GM12878 (cell line): Measurements from ENCODE around the gene CCNJ. TPM values are rescaled to one million over a fixed set of nuclear protein-coding genes. Genes with fewer than 3 reads are reported as not detected.

Experiments used
- EED ChIP-seq: sonication (generic); IDR thresholded peaks from 2 replicates; pipeline ENCODE4 v1.6.1; 2016; ENCODE audit warnings: antibody characterized with exemption, low read depth
- ESRRA ChIP-seq: IDR thresholded peaks from 2 replicates; pipeline ENCODE4 v1.6.1; 2012; ENCODE audit warnings: mild to moderate bottlenecking, low read length, improper control_type of control experiment
- ETV6 ChIP-seq, 2 experiments: fragments of 450-650 bp in 1 of 2; IDR thresholded peaks in 1 of 2; conservative IDR thresholded peaks in 1 of 2; 2 replicates each; pipeline ENCODE4 v1.6.1; 2014; ENCODE audit warnings: antibody characterized with exemption in 1 of 2, borderline replicate concordance in 1 of 2, low read depth in 1 of 2, mild to moderate bottlenecking in 1 of 2, moderate library complexity in 1 of 2
- HDAC6 ChIP-seq: fragments of 200-600 bp; sonication (generic); IDR thresholded peaks from one replicate; pipeline ENCODE4 v1.8.0; 2017; ENCODE audit warnings: antibody characterized with exemption; ENCODE audit not compliant: unreplicated experiment
- IKZF1 ChIP-seq: fragments of 450-650 bp; conservative IDR thresholded peaks from 2 replicates; pipeline ENCODE4 v1.6.1; 2017; ENCODE audit warnings: antibody characterized with exemption, mild to moderate bottlenecking
- KLF5 ChIP-seq: fragments of 450-650 bp; IDR thresholded peaks from 2 replicates; pipeline ENCODE4 v1.6.1; 2014; ENCODE audit warnings: mild to moderate bottlenecking; ENCODE audit not compliant: partially characterized antibody
- MLLT1 ChIP-seq: fragments of 450-650 bp; IDR thresholded peaks from 2 replicates; pipeline ENCODE4 v1.6.1; 2016; ENCODE audit warnings: mild to moderate bottlenecking
- MTA3 ChIP-seq: IDR thresholded peaks from 2 replicates; pipeline ENCODE4 v1.6.1; 2012; ENCODE audit warnings: low read length, inconsistent platforms, borderline replicate concordance
- NR2C1 ChIP-seq: fragments of 450-650 bp; IDR thresholded peaks from 2 replicates; pipeline ENCODE4 v1.6.1; 2017; ENCODE audit warnings: antibody characterized with exemption, mild to moderate bottlenecking, moderate library complexity
- RB1 ChIP-seq: fragments of 450-650 bp; formaldehyde crosslinking; IDR thresholded peaks from 2 replicates; pipeline ENCODE4 v1.6.1; 2017; ENCODE audit warnings: mild to moderate bottlenecking, borderline replicate concordance
- SIX5 ChIP-seq: IDR thresholded peaks from 2 replicates; pipeline ENCODE4 v1.6.1; 2011; ENCODE audit warnings: mild to moderate bottlenecking, low read depth, low read length, moderate library complexity; ENCODE audit not compliant: severe bottlenecking
- SMARCA5 ChIP-seq: fragments of 450-650 bp; IDR thresholded peaks from 2 replicates; pipeline ENCODE4 v1.6.1; 2017; ENCODE audit warnings: mild to moderate bottlenecking
- SP1 ChIP-seq: IDR thresholded peaks from one replicate; pipeline ENCODE4 v1.6.1; 2011; ENCODE audit warnings: low read depth, low read length
- SREBF1 ChIP-seq: IDR thresholded peaks from 2 replicates; pipeline ENCODE4 v1.6.1; 2012; ENCODE audit warnings: mild to moderate bottlenecking, low read length
- SUZ12 ChIP-seq: fragments of 200-600 bp; sonication (generic); IDR thresholded peaks from one replicate; pipeline ENCODE4 v1.6.1; 2018; ENCODE audit warnings: antibody characterized with exemption, mild to moderate bottlenecking; ENCODE audit not compliant: unreplicated experiment
- ZSCAN29 ChIP-seq: fragments of 450-650 bp; IDR thresholded peaks from 2 replicates; pipeline ENCODE4 v1.6.1; 2017; ENCODE audit warnings: mild to moderate bottlenecking, moderate library complexity
- polyA plus RNA-seq, 11 experiments: library from polyadenylated mRNA; depleted of rRNA in 4 of 11; unstranded in 6 of 11; stranded (reverse) in 5 of 11; fragments of >200 nt; fragmentation: Nextera tagmentation in 4 of 11; fragmentation: Illumina TruSeq in 1 of 11; extraction: Ambion mirVana in 4 of 11; extraction: Trizol in 1 of 11; gene quantifications; 1 replicate in 1 of 11; 2 replicates in 10 of 11; pipeline versions ENCODE4 v1.2.1 to v1.2.3, GENCODE V29; 2011 to 2016; ENCODE audit warnings: inconsistent platforms in 2 of 11, missing spikeins in 2 of 11, low read depth in 1 of 11
- total RNA-seq, 4 experiments: library from RNA; depleted of rRNA in 3 of 4; stranded (reverse); fragments of >200 nt in 3 of 4; fragmentation: Illumina TruSeq in 1 of 4; extraction: Trizol in 1 of 4; gene quantifications; 2 replicates each; pipeline versions ENCODE4 v1.2.1 to v1.2.3, GENCODE V29; 2013 to 2021
- TF ChIP-seq, protein P1 (sequence below): fragments of 450-650 bp; IDR thresholded peaks from 2 replicates; pipeline ENCODE4 v1.6.1; 2017; ENCODE audit warnings: mild to moderate bottlenecking, moderate library complexity
- TF ChIP-seq, protein P2 (sequence below): fragments of 450-650 bp; IDR thresholded peaks from 2 replicates; pipeline ENCODE4 v1.6.1; 2017; ENCODE audit warnings: antibody characterized with exemption, mild to moderate bottlenecking, moderate library complexity

CCNJ gene
- total and polyA plus RNA-seq, 10 of the 15 experiments (the other 5 are each of a cell fraction or from before 2014, with no cell fraction given) = 0.56 to 8.8 (median 6.6) TPM

GRCh38 chr10:96089670-96090462 lies 46.5 kb downstream of the CCNJ start (continued):
- TF ChIP-seq SUZ12 = no peak
- peak; percentile 88 for TF ChIP-seq IKZF1
- peak; percentile 59; the same call in 1 of the 2 replicates for TF ChIP-seq RB1
- TF ChIP-seq MLLT1 = peak; percentile 87
- TF ChIP-seq MTA3 = peak; percentile 84; the same call in 1 of the 2 replicates
- TF ChIP-seq HDAC6 = no peak
- no peak for TF ChIP-seq EED
- TF ChIP-seq KLF5 = peak; percentile 87
- TF ChIP-seq ZSCAN29 = 0 out of 2 replicates have a peak, but pooled peaks have one; percentile 44
- peak; percentile 34 for TF ChIP-seq SIX5
- TF ChIP-seq, protein P1, sequence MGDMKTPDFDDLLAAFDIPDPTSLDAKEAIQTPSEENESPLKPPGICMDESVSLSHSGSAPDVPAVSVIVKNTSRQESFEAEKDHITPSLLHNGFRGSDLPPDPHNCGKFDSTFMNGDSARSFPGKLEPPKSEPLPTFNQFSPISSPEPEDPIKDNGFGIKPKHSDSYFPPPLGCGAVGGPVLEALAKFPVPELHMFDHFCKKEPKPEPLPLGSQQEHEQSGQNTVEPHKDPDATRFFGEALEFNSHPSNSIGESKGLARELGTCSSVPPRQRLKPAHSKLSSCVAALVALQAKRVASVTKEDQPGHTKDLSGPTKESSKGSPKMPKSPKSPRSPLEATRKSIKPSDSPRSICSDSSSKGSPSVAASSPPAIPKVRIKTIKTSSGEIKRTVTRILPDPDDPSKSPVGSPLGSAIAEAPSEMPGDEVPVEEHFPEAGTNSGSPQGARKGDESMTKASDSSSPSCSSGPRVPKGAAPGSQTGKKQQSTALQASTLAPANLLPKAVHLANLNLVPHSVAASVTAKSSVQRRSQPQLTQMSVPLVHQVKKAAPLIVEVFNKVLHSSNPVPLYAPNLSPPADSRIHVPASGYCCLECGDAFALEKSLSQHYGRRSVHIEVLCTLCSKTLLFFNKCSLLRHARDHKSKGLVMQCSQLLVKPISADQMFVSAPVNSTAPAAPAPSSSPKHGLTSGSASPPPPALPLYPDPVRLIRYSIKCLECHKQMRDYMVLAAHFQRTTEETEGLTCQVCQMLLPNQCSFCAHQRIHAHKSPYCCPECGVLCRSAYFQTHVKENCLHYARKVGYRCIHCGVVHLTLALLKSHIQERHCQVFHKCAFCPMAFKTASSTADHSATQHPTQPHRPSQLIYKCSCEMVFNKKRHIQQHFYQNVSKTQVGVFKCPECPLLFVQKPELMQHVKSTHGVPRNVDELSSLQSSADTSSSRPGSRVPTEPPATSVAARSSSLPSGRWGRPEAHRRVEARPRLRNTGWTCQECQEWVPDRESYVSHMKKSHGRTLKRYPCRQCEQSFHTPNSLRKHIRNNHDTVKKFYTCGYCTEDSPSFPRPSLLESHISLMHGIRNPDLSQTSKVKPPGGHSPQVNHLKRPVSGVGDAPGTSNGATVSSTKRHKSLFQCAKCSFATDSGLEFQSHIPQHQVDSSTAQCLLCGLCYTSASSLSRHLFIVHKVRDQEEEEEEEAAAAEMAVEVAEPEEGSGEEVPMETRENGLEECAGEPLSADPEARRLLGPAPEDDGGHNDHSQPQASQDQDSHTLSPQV = no peak
- TF ChIP-seq SP1 = peak; percentile 54
- no peak; the same call in 1 of the 2 replicates for TF ChIP-seq SMARCA5
- TF ChIP-seq ESRRA = 0 out of 2 replicates have a peak, but pooled peaks have one; percentile 35
- TF ChIP-seq SREBF1 = no peak
- TF ChIP-seq, protein P2, sequence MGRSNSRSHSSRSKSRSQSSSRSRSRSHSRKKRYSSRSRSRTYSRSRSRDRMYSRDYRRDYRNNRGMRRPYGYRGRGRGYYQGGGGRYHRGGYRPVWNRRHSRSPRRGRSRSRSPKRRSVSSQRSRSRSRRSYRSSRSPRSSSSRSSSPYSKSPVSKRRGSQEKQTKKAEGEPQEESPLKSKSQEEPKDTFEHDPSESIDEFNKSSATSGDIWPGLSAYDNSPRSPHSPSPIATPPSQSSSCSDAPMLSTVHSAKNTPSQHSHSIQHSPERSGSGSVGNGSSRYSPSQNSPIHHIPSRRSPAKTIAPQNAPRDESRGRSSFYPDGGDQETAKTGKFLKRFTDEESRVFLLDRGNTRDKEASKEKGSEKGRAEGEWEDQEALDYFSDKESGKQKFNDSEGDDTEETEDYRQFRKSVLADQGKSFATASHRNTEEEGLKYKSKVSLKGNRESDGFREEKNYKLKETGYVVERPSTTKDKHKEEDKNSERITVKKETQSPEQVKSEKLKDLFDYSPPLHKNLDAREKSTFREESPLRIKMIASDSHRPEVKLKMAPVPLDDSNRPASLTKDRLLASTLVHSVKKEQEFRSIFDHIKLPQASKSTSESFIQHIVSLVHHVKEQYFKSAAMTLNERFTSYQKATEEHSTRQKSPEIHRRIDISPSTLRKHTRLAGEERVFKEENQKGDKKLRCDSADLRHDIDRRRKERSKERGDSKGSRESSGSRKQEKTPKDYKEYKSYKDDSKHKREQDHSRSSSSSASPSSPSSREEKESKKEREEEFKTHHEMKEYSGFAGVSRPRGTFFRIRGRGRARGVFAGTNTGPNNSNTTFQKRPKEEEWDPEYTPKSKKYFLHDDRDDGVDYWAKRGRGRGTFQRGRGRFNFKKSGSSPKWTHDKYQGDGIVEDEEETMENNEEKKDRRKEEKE = no peak
- TF ChIP-seq NR2C1 = peak; percentile 65
- TF ChIP-seq ETV6 (conservative IDR thresholded peaks at IDR 0.05 in 1 of 2, IDR thresholded peaks at IDR 0.05 in 1 of 2; ENCODE audit: borderline replicate concordance in 1 of 2, low read depth in 1 of 2) = peak in 1 of 2 experiments; percentile 95; a peak in 3 of 4 replicates
